Mucosa of descending colon (tissue), 3 donors: ENCODE measurements around the gene PIGC. TPM values are rescaled to one million over a fixed set of nuclear protein-coding genes. Genes with fewer than 3 reads are reported as not detected.

ENCODE experiments used
- ATAC-seq: fragments of 200-7000 bp; cut with Tn5 transposase; one replicate; pipeline ENCODE4 v1.9.1; 2020; ENCODE audit warnings: mild to moderate bottlenecking, moderate library complexity
- DNase-seq, 3 donors: peaks; one replicate each; pipeline ENCODE4 v3.0.0-alpha.2; 2020
- H3K36me3 ChIP-seq: fragments of 200-600 bp; one replicate; pipeline ENCODE4 v1.8.0; 2021; ENCODE audit warnings: low read depth, mild to moderate bottlenecking
- H3K4me1 ChIP-seq: fragments of 200-600 bp; one replicate; pipeline ENCODE4 v1.8.0; 2021; ENCODE audit warnings: low read depth, mild to moderate bottlenecking
- H3K4me3 ChIP-seq: fragments of 200-600 bp; one replicate; pipeline ENCODE4 v1.8.0; 2021; ENCODE audit warnings: mild to moderate bottlenecking
- H3K9me3 ChIP-seq: fragments of 200-600 bp; one replicate; pipeline ENCODE4 v1.8.0; 2021; ENCODE audit warnings: mild to moderate bottlenecking
- CTCF ChIP-seq: fragments of 200-600 bp; IDR thresholded peaks from one replicate; pipeline ENCODE4 v1.8.0; 2022; ENCODE audit warnings: antibody characterized with exemption, mild to moderate bottlenecking
- intact Hi-C, 2 donors: fragments of 100-400 bp; cut with DNase I in 1 of 2; cut with micrococcal nuclease in 1 of 2; formaldehyde crosslinking; loops; one replicate each; pipeline versions ENCODE4 v1.11.0 to v1.11.1; 2022; cut with DNase I, micrococcal nuclease
- total RNA-seq, 3 donors: library from RNA; stranded (reverse); fragmentation: NEBNext Ultra II Directional in 2 of 3; extraction: Animal tissue kit (Norgen Biotek cat#: 25700) in 2 of 3; gene quantifications; one replicate each; pipeline versions ENCODE4 v1.2.1 to v1.2.4, GENCODE V29; 2021 to 2023
- donor health status: DM: no; HTN: no; CAD: no; lungs with moderate emphysema.
- donor health status: DM: no; HTN: no; CAD: no.
- donor health status: DM: no; HTN: yes; CAD: no.

PIGC gene
- total RNA-seq, 3 donors from 2014 or later, result 25.6 to 27.7 (median 26.3) TPM

DNA sequence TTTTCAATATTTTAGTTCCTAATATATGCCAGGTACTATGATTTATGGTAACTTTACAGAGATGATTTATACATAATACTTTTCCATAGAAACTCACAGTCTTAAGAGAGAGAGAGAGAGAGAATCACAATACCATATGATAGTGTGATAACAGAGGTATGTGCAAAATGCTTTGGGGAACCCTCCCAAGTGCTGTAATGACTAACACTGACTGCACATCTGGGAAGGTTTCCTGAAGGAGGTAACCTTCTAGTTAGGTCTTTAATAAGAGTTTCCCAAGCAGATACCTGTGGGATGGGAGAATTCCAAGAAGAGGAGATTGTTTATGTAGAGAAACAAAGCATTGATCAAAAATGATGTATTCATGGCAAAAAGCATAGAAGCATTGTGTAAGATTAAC lies 34.6 kb upstream of the PIGC start:
- ATAC-seq, result no peak
- intact Hi-C loops, result no loop called here
- Histone ChIP-seq H3K36me3 (no peaks in the 10 kb centered on the region), H3K9me3 (no peaks in the 10 kb centered on the region), H3K4me1 (no peaks in the 10 kb centered on the region), H3K4me3 (no peak overlapping the region)
- DNase-seq, result no peak
- TF ChIP-seq CTCF, result no peak

DNA sequence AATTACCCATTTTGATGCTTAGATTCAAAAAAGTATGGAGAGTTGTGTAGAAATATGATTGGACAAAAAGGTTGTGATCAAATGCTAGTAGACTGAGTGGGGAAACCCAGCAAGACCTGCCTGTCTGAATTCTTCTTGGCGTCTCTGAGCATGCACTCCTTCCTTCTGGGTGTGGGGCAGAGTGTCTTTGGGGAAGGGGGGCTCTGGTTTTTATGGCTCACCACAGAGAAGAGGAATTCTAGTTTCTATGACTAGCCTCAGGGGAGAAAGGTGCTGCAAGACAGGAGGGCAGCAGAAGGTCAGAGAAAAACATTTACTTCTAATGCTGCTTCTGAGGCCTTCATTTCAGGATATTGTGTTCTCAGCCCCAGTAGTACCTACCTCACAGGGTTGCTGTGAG lies 33.9 kb upstream of the PIGC start:
- Histone ChIP-seq H3K4me1 (no peaks in the 10 kb centered on the region), H3K36me3 (no peaks in the 10 kb centered on the region), H3K4me3 (no peak overlapping the region), H3K9me3 (no peaks in the 10 kb centered on the region)
- no peak for ATAC-seq
- TF ChIP-seq CTCF, result no peak
- intact Hi-C loops, result no loop called here
- no peak for DNase-seq

DNA sequence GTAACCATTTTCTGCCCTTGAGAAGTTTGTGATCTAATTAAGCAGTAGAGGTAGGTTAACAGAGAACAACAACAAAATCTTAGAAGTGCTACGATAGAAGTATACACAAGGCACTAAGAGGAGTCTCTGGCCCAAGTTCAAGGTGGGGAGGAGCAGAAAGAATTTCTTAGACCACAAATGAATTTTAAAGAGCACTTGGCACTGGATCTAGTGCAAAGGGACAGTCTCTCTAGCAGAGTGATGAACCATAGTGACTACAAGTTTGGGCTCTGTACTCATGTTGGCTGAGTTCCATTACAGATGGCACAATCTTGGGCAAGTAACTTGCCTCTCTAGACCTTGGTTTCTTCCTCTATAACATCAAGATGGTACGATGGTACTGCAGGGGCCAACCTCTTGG lies 33.3 kb upstream of the PIGC start:
- ATAC-seq, result no peak

DNA sequence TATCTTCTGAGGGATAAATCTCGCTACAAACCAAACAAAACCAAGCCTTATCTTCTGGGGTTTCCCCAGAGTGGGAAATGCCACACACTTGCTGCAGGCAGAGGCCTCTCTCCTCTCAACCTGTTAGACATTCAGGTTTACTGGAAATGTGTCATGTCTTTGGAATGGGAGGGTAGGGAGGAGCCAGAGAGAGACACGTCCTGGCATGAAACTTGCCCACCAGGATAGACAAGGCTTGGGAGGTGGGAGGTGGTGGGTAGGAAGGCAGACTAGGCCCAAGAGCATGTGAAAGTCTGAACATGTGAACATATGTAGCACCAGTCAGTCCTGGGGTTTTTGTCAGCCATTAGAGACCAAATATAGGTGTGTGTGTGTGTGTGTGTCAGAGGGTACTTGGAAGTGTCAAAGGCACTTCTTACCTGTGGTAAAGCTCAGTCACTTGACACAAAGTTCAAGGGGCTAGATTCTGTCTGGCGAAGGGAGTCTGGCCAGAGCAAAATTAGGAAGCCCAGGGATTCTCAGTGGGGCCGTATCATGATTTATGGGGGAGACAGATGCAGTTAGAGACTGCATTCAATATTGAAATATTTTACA lies 32.4 kb upstream of the PIGC start:
- no peak for TF ChIP-seq CTCF
- Histone ChIP-seq H3K4me1 (no peaks in the 10 kb centered on the region), H3K9me3 (no peaks in the 10 kb centered on the region), H3K4me3 (no peak overlapping the region), H3K36me3 (no peaks in the 10 kb centered on the region)
- intact Hi-C loops, result no loop called here
- ATAC-seq (no peak), DNase-seq (no peak)

More for the DNA sequence above, 33.3 kb upstream of the PIGC start:
- H3K4me3 ChIP-seq, result no peak overlapping the region
- no peak for DNase-seq
- intact Hi-C loops, result no loop called here
- no peak for TF ChIP-seq CTCF
- H3K4me1 ChIP-seq, result no peaks in the 10 kb centered on the region
- no peaks in the 10 kb centered on the region for H3K36me3 ChIP-seq
- H3K9me3 ChIP-seq, result no peaks in the 10 kb centered on the region

- DNase-seq (no peak), ATAC-seq (no peak)
- intact Hi-C loops, result no loop called here
- Histone ChIP-seq H3K9me3 (no peaks in the 10 kb centered on the region), H3K4me3 (no peak overlapping the region), H3K4me1 (no peaks in the 10 kb centered on the region), H3K36me3 (no peaks in the 10 kb centered on the region)
- no peak for TF ChIP-seq CTCF
These were observed 30.0 kb upstream of the PIGC start for GRCh38 chr1:172473842-172474241.

GRCh38 chr1:172473302-172473701 lies 29.4 kb upstream of the PIGC start:
- H3K9me3 ChIP-seq, result no peaks in the 10 kb centered on the region
- no peak for TF ChIP-seq CTCF
- no peaks in the 10 kb centered on the region for H3K36me3 ChIP-seq
- DNase-seq (no peak), ATAC-seq (no peak)
- H3K4me1 ChIP-seq, result no peaks in the 10 kb centered on the region
- intact Hi-C loops, result no loop called here
- H3K4me3 ChIP-seq, result no peak overlapping the region
